Activated CD4-positive, alpha-beta memory T cell treated with anti-CD3 and anti-CD28 coated beads for 36 hours (primary cell): ENCODE measurements around the gene RPGRIP1L. TPM values are rescaled to one million over a fixed set of nuclear protein-coding genes. Genes with fewer than 3 reads are reported as not detected.

ENCODE experiments used
- CTCF ChIA-PET: fragments of 350-600 bp; sonication (Branson Sonifier 250); formaldehyde crosslinking; loops from one replicate; lab custom pipeline; 2021; ENCODE audit warnings: antibody characterized with exemption, inconsistent platforms; lab: Charles Lee
- POLR2A ChIA-PET: fragments of 350-600 bp; sonication (Branson Sonifier 250); formaldehyde crosslinking; loops from one replicate; lab custom pipeline; 2021; ENCODE audit warnings: antibody characterized with exemption; lab: Charles Lee
- DNase-seq: peaks from one replicate; pipeline ENCODE4 v3.0.0-alpha.2; 2020
- H3K27ac Mint-ChIP-seq: one replicate; pipeline ENCODE4 v1.8.0; 2021; ENCODE audit warnings: mixed read lengths
- H3K27me3 Mint-ChIP-seq: one replicate; pipeline ENCODE4 v1.8.0; 2021; ENCODE audit warnings: mixed read lengths
- H3K36me3 Mint-ChIP-seq: one replicate; pipeline ENCODE4 v1.8.0; 2021; ENCODE audit warnings: mixed read lengths
- H3K4me1 Mint-ChIP-seq: one replicate; pipeline ENCODE4 v1.8.0; 2021; ENCODE audit warnings: low read depth, mixed read lengths
- H3K4me3 Mint-ChIP-seq: one replicate; pipeline ENCODE4 v1.8.0; 2021; ENCODE audit warnings: mild to moderate bottlenecking, mixed read lengths
- H3K9me3 Mint-ChIP-seq: one replicate; pipeline ENCODE4 v1.8.0; 2021; ENCODE audit warnings: mixed read lengths
- intact Hi-C: fragments of 100-400 bp; cut with micrococcal nuclease; formaldehyde crosslinking; loops from one replicate; pipeline ENCODE4 v1.15.1; 2023
- total RNA-seq, 2 experiments: library from RNA; stranded (reverse); gene quantifications; one replicate each; pipeline ENCODE4 v1.2.3, GENCODE V29; 2021

Gene RPGRIP1L
- total RNA-seq, 2 experiments from 2014 or later, result 6.2 to 6.5 TPM

DNA sequence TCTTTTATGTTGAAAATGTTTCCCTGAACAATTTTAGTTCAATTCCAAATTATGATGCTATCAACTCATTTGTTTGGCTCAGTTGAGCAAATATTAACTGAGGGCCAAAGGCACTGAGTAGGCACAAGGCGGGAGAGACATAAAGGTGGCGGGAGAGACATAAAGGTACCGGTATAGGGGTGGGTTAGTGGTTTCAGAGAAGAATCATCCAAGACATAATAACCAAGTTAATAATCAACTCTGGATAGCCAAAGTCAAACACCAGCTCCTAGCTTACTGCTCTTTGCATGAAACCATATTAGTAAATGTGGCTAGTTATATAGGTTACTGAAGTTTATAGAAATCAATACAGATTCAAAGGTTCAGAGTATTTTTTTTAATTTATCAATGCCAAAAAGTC, 91.7 kb downstream of the RPGRIP1L start:
- intact Hi-C loops, result no loop called here
- CTCF ChIA-PET, result no interaction called here
- no peaks in the 10 kb centered on the region for H3K9me3 Mint-ChIP-seq
- H3K27ac Mint-ChIP-seq, result no peak overlapping the region
- no peaks in the 10 kb centered on the region for H3K36me3 Mint-ChIP-seq
- POLR2A ChIA-PET, result no interaction called here
- no peaks in the 10 kb centered on the region for H3K27me3 Mint-ChIP-seq
- DNase-seq, result no peak
- no peak overlapping the region for H3K4me3 Mint-ChIP-seq
- H3K4me1 Mint-ChIP-seq, result no peaks in the 10 kb centered on the region

DNA sequence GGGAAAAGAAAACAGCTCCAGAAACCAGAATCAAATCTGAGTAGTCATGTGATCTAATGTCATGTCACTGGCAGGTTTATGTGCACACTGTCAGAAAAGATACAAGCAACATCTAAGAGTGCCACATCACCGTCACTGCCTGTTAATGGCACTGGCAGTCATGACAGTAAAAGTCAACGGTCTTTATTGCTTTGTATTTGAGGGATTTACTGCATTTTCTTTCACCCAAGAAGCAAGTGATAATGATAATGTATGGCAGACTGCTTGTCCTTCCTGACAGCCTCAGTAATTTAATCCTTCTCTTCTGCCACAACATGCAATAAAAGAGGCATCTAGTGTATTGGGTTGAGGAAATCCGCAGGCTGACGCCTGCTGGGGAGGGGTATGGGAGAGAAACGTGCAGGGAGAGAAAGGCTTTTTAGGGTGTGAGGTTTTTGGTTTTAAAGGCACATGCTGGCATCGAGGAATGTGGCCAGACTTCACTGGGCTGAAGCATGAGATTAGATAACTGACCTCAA, 92.4 kb downstream of the RPGRIP1L start:
- no peak overlapping the region for H3K27ac Mint-ChIP-seq
- CTCF ChIA-PET, result no interaction called here
- intact Hi-C loops, result no loop called here
- no peaks in the 10 kb centered on the region for H3K27me3 Mint-ChIP-seq
- POLR2A ChIA-PET, result no interaction called here
- no peaks in the 10 kb centered on the region for H3K9me3 Mint-ChIP-seq
- H3K4me3 Mint-ChIP-seq, result no peak overlapping the region
- H3K4me1 Mint-ChIP-seq, result no peaks in the 10 kb centered on the region
- no peaks in the 10 kb centered on the region for H3K36me3 Mint-ChIP-seq
- no peak for DNase-seq

DNA sequence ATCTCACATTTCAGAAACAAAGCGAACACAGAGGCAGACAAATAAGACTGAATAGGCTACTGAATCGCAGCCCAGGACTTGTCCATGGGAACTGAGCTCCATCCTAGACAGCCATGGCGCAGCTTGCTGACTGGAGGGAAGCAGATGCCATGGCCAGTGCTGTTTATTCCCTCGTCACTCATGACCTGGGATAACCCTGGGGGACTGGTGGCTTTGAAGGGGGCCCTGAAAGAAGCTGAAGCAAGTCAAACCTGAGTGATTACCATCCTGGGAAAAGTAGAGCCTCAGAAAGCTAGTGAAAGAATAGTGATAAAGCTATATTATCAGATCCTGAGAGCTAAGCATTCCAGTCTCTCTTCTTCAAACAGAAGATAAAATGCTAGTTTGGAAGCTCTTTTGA, 94.1 kb downstream of the RPGRIP1L start:
- peaks cover 2% of the 10 kb centered on the region for H3K36me3 Mint-ChIP-seq
- no peaks in the 10 kb centered on the region for H3K27me3 Mint-ChIP-seq
- DNase-seq, result no peak
- H3K9me3 Mint-ChIP-seq, result no peaks in the 10 kb centered on the region
- POLR2A ChIA-PET, result no interaction called here
- intact Hi-C loops, result no loop called here
- no peaks in the 10 kb centered on the region for H3K4me1 Mint-ChIP-seq
- H3K4me3 Mint-ChIP-seq, result no peak overlapping the region
- CTCF ChIA-PET, result interaction anchor here (0.9 kb wide), 1 partner anchor 102 kb away, joined by 3 read pairs; no protein-coding TSS in a partner anchor
- no peak overlapping the region for H3K27ac Mint-ChIP-seq

DNA sequence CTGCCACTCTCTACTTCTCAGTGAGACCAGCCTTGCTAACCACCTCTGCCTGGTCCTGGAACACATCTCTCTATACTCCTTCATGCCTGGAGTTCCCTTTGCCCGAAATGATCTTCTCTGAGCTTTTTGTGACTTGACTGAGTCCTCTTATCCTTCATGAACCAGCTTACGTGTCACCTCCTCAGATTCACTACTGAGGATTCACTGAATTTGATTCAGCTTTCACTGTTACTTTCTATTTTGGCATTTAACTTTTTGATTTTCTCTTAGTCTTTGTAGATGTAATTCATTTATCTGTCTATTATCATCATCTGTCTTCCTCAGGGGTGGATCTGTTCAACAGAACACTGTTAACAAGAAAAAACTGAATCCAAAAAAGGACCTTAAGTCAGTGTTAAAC, 95.6 kb downstream of the RPGRIP1L start:
- Mint-ChIP-seq H3K36me3 (peaks cover 2% of the 10 kb centered on the region), H3K9me3 (no peaks in the 10 kb centered on the region), H3K27me3 (no peaks in the 10 kb centered on the region), H3K4me3 (no peak overlapping the region), H3K4me1 (no peaks in the 10 kb centered on the region), H3K27ac (no peak overlapping the region)
- ChIA-PET POLR2A (no interaction called here), CTCF (no interaction called here)
- intact Hi-C loops, result no loop called here
- no peak for DNase-seq

DNA sequence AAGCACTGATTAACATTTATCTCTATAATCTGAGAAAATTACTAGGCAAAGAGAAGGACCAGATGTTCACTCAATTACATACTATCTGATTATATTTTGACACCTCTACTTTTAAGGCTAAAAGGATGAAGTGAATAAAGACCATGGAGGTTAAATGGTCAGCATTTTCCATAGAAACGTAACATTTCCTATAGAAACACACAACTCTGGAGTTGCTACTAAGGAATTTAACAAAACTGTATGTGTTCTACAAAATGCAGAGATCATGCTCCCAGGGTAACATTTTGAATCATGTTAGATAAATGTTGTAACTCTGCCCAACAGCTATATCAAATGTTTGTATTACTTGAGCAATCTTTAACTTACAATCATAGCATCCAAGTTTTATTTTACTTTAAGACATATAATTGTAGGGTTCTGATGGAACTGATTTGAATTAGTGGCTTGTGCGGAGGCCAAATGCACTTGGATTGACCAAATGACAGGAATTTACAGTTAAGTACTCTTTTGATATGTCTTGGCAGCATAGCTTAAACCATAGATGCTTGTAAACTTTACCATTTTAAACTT, 97.7 kb downstream of the RPGRIP1L start:
- Mint-ChIP-seq H3K36me3 (peaks cover 4% of the 10 kb centered on the region), H3K27me3 (no peaks in the 10 kb centered on the region), H3K4me3 (no peak overlapping the region), H3K4me1 (no peaks in the 10 kb centered on the region), H3K9me3 (no peaks in the 10 kb centered on the region), H3K27ac (no peak overlapping the region)
- DNase-seq, result no peak
- ChIA-PET POLR2A (no interaction called here), CTCF (no interaction called here)
- intact Hi-C loops, result no loop called here

DNA sequence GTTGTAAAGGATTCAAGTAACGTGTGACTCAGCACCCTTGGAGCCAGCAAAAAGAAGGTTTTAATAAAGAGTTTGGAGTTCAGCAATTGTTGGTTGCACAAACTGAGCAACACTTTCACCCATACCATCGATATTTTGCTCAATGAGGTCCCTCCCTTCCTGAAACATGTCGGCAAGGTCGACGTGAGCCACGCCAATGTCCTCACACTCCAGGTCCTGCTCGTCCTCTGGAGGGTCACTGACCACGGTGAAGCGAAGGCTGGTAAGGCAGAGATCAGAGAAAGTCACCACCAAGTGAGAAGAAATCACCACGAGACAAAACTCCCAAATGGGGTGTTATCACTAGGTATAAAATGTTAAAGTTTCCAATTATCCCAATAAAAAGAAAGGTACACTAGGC, 98.3 kb downstream of the RPGRIP1L start:
- H3K36me3 Mint-ChIP-seq, result peaks cover 4% of the 10 kb centered on the region
- CTCF ChIA-PET, result no interaction called here
- no peak for DNase-seq
- no peaks in the 10 kb centered on the region for H3K4me1 Mint-ChIP-seq
- H3K27ac Mint-ChIP-seq, result no peak overlapping the region
- H3K4me3 Mint-ChIP-seq, result no peak overlapping the region
- intact Hi-C loops, result no loop called here
- POLR2A ChIA-PET, result no interaction called here
- H3K9me3 Mint-ChIP-seq, result no peaks in the 10 kb centered on the region
- H3K27me3 Mint-ChIP-seq, result no peaks in the 10 kb centered on the region

DNA sequence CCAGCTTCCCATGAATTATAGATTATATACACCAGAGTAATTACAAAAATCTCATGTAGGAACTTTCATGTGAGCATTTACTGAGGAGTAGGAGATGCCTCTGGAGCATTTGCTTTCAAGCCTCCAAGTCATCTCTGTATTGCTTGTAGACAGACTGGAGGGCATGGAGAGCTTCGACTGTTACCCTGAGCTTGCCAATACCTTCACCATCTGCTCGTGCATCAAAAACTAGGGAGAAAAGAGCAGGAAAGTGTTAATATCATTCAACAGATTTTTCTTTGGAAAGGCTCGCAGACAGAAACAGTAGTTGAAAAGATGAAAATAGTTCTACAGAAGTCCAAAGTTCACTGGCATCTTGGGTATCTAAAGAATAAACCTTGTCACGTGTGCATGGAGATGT, 101.7 kb downstream of the RPGRIP1L start:
- CTCF ChIA-PET, result no interaction called here
- no peaks in the 10 kb centered on the region for H3K9me3 Mint-ChIP-seq
- intact Hi-C loops, result no loop called here
- H3K27ac Mint-ChIP-seq, result no peak overlapping the region
- H3K27me3 Mint-ChIP-seq, result no peaks in the 10 kb centered on the region
- H3K36me3 Mint-ChIP-seq, result peaks cover 8% of the 10 kb centered on the region
- no peak overlapping the region for H3K4me3 Mint-ChIP-seq
- POLR2A ChIA-PET, result no interaction called here
- no peaks in the 10 kb centered on the region for H3K4me1 Mint-ChIP-seq
- DNase-seq, result no peak

DNA sequence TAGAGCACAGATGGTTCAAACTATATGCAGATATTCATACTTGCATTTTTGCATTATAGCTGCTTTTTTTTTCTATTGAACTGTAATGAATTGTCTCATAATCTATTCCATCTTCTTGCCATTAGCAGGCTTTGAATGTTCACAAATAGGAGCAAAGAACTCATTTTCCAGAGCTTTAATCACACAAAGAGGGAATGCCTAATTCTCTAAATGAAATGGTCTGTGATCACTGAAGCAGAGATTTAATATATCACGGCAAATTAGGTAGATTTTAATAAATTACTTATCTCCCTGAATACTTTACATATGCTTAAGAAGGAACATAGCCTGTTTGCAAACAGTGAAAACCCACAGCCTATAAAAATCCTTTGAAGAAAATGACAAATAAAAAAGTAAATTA, 103.0 kb downstream of the RPGRIP1L start:
- H3K36me3 Mint-ChIP-seq, result peaks cover 11% of the 10 kb centered on the region

DNA sequence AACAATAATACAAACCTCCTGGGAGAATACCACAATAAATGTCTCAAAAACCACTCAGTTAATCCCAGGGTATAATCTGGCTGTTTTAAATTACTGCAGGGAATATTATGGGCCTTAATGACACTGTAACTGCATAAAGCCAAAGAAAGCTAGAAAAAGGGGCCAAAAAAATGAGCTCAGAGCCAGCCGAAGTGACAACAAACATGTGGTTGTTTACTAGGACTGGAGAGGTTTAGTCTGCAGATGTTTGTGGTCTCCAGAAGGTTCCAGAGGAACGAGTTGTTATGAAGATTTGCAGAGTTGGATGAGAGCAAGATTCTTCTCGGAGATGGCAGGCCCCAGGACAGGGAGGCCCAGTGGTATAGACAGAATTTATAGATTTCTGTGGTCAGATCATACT, 103.5 kb downstream of the RPGRIP1L start:
- CTCF ChIA-PET, result no interaction called here
- H3K36me3 Mint-ChIP-seq, result peaks cover 11% of the 10 kb centered on the region
- H3K27me3 Mint-ChIP-seq, result no peaks in the 10 kb centered on the region
- H3K4me1 Mint-ChIP-seq, result no peaks in the 10 kb centered on the region
- intact Hi-C loops, result no loop called here
- H3K27ac Mint-ChIP-seq, result no peak overlapping the region
- H3K9me3 Mint-ChIP-seq, result peaks cover 14% of the 10 kb centered on the region
- no peak for DNase-seq
- POLR2A ChIA-PET, result no interaction called here
- no peak overlapping the region for H3K4me3 Mint-ChIP-seq

More for the DNA sequence above, 103.0 kb downstream of the RPGRIP1L start:
- intact Hi-C loops, result no loop called here
- no peak for DNase-seq
- Mint-ChIP-seq H3K27ac (no peak overlapping the region), H3K9me3 (peaks cover 9% of the 10 kb centered on the region), H3K4me1 (no peaks in the 10 kb centered on the region), H3K4me3 (no peak overlapping the region), H3K27me3 (no peaks in the 10 kb centered on the region)
- ChIA-PET CTCF (no interaction called here), POLR2A (no interaction called here)

DNA sequence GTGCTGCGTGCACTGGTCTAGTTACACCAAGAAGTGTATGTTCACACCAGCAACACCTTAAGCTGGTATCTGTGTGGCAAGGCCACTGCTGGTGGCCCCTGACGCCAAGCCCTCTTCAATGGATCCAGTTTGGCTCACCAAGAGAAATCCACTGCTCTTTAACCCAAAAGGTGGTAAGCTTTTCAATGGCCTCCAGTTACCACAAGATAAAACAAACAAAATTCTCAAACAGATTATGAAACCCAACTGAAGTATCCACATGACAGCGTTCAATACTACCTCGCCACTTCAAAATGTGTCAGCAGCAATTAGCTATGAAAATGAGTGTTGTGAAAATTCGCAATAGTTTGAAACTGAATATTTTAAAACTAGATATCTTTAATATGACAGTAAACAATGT, 104.1 kb downstream of the RPGRIP1L start:
- H3K4me1 Mint-ChIP-seq, result no peaks in the 10 kb centered on the region
- no peaks in the 10 kb centered on the region for H3K27me3 Mint-ChIP-seq
- no peak for DNase-seq
- H3K9me3 Mint-ChIP-seq, result peaks cover 15% of the 10 kb centered on the region
- H3K4me3 Mint-ChIP-seq, result no peak overlapping the region
- intact Hi-C loops, result no loop called here
- POLR2A ChIA-PET, result no interaction called here
- peaks cover 9% of the 10 kb centered on the region for H3K36me3 Mint-ChIP-seq
- CTCF ChIA-PET, result interaction anchor here (0.6 kb wide), 1 partner anchor 51 kb away, joined by 3 read pairs; no protein-coding TSS in a partner anchor
- no peak overlapping the region for H3K27ac Mint-ChIP-seq

DNA sequence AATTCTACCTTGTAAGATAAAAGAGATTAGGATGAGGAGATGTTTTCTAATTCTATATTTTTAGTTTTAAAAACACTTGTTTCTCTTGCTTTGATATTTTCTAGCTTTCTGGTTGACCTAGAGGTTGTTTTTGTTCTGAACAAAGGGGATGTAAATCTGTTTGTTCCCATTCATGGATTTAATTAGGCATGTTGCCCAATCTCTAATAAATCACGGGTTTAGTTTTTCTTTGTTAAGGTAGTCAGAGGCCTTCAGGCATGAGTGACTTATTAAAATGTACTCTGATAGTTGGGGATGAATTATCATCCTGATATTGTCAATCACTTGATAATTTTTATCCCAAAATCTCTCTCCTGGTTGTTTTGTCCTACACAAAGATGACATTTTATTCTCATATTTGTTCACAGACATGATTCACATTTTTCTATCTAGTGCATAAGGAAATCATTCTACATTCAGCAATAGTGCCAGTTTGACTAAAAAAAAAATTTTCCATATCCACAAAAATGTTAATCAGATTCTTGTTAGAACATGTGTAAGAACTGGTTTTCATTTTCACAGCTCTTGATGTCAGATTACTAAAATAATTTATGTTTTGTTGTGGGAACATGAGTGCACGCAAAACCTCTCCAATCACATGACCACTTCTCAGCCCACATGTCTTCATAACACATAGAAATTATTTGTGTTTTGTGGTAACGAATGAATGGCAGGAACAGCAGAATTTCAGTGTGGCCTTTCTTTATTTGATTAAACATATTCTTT, 105.0 kb downstream of the RPGRIP1L start:
- peaks cover 9% of the 10 kb centered on the region for H3K36me3 Mint-ChIP-seq
- H3K4me3 Mint-ChIP-seq, result no peak overlapping the region
- no peaks in the 10 kb centered on the region for H3K4me1 Mint-ChIP-seq
- H3K9me3 Mint-ChIP-seq, result peaks cover 15% of the 10 kb centered on the region
- H3K27ac Mint-ChIP-seq, result no peak overlapping the region
- DNase-seq, result no peak
- ChIA-PET CTCF (interaction anchor here (0.6 kb wide), 1 partner anchor 50 kb away, joined by 3 read pairs; no protein-coding TSS in a partner anchor), POLR2A (no interaction called here)
- H3K27me3 Mint-ChIP-seq, result no peaks in the 10 kb centered on the region
- intact Hi-C loops, result no loop called here

DNA sequence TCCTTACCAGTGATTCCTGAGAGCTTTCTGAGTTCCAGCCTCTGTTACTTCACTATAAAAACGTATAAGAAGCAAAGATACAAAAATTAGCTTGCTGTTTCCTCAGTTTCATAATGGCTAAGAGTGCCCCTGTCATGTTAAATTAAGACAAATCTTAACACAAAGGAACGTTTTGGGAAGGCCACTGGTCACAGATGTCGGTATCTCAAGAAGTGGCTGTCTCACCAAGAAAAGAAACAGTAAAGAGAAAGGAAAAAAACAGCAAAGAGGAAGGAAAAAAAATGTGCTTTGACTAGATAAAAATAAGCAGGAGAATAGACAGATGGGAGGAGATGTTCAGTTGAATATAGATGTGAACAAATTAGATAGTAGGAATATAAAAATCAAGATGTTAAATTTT, 105.9 kb downstream of the RPGRIP1L start:
- Mint-ChIP-seq H3K9me3 (peaks cover 15% of the 10 kb centered on the region), H3K36me3 (peaks cover 7% of the 10 kb centered on the region), H3K4me3 (no peak overlapping the region), H3K27me3 (no peaks in the 10 kb centered on the region), H3K27ac (no peak overlapping the region), H3K4me1 (no peaks in the 10 kb centered on the region)
- ChIA-PET CTCF (no interaction called here), POLR2A (no interaction called here)
- intact Hi-C loops, result no loop called here
- DNase-seq, result no peak
